ENCODE data around the gene TRIP10. TPM values are rescaled to one million over a fixed set of nuclear protein-coding genes. Genes with fewer than 3 reads are reported as not detected.
"Not testable (repeated sequence)": the region's sequence is repeated elsewhere in the genome, so short reads cannot be mapped to it uniquely, and the experiment has no call there.

The TRIP10 gene
- total RNA-seq, 1 donor from 2014 or later, result 68.9 TPM

DNA sequence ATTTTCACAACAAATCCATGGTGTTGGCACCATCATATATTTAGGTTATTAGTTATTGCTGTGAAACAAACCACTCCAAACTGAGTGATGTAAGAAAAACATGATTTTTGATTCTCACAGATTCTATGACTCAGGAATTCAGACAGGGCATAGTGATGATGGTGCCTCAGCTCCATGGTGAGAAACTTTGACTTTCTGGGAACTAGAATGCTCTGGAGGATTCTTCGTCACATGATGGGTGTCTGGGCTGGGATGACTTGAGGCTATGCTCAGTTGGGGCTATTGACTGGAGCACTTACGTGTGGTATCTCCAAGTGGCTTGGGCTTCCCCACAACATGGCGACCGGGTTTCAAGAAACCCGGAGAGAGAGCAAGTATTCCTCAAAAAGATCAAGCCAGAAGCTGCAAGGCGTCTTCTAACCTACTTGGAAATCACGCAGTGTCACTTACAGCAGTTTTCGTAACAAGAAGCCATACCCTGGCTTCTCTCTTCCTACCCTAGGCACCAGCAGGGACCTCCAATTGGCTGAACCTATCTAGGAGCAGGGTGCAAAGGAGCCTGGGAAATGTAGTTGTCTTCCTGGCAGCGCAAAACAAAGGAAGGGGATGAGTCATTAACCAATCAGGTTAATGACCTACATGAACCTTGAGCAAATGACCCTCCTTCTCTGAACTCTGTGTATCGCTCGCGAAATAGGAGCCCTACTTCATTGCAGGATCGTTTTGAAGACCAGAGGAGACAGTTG lies 55.4 kb downstream of the TRIP10 start:
- DNase-seq (ENCODE audit: low spot score), result no peak

DNA sequence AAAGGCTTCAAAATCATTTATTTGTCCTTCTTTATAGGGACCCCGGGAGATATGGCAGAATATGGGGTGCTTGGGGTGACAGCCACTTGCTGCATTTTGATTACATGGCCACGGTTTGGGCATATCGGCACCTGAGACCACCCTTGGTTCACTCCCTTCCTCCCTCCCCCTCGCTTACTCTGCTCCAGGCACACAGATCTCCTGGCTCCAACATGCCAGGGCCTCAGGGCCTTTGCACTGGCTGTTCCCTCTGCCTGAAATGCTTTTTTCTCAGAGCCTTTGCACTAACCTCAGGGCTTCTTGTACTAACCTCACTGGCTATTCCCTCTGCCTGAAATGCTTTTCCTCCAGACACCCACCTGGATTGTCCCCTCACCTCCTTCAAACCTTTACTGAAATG lies 56.8 kb downstream of the TRIP10 start:
- no peak for DNase-seq (ENCODE audit: low spot score)

GRCh38 chr19:6797646-6798045 lies 58.2 kb downstream of the TRIP10 start:
- no peak for DNase-seq (ENCODE audit: low spot score)

DNA sequence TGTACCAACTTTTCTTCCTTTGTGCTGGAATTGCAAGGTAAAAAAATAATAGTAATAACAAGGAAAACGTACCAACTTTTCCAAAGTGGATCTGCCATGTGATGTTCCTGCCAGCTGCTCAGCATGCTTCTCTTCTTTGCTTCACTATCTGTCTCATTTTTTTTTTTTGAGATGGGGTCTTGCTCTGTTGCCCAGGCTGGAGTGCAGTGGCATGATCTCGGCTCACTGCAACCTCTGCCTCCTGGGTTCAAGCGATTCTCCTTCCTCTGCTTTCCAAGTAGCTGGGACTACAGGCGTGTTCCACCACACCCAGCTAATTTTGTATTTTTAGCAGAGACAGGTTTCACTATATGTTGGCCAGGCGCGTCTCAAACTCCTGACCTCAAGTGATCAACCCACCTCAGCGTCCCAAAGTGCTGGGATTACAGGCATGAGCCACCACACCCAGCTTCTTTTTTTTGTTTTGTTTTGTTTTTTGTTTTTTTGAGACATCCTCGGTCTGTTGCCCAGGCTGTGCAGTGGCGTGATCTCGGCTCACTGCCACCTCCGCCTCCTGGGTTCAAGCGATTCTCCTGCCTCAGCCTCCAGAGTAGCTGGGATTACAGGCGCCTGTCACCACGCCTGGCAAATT lies 60.8 kb downstream of the TRIP10 start:
- DNase-seq (ENCODE audit: low spot score), result not testable (repeated sequence)

- no peak for DNase-seq (ENCODE audit: low spot score)
Observed at GRCh38 chr19:6800991-6801484, 61.6 kb downstream of the TRIP10 start.

Other genes with a start within 250 kb of the TRIP10 start
- 1.8 TPM for gene TUBB4A, start 237.4 kb upstream of the TRIP10 start, total RNA-seq
- gene TNFSF9, start 208.7 kb upstream of the TRIP10 start, total RNA-seq, result 1.2 TPM
- gene CD70, start 148.5 kb upstream of the TRIP10 start, total RNA-seq, result not detected
- 1.8 TPM for gene TNFSF14, start 69.5 kb upstream of the TRIP10 start, total RNA-seq
- gene C3, start 19.0 kb upstream of the TRIP10 start, total RNA-seq, result 486 TPM
- 137 TPM for gene GPR108, start 2.1 kb upstream of the TRIP10 start, total RNA-seq
- gene SH2D3A, start 27.8 kb downstream of the TRIP10 start, total RNA-seq, result 28.2 TPM
- 12.7 TPM for gene VAV1, start 33.0 kb downstream of the TRIP10 start, total RNA-seq
- gene ADGRE1, start 147.9 kb downstream of the TRIP10 start, total RNA-seq, result 0.46 TPM

Measured in mucosa of gallbladder (tissue), 1 donor.